Esophagus muscularis mucosa (tissue), 3 donors: Measurements from ENCODE around the gene ST7.

Experiments
- CTCF ChIP-seq, 3 experiments: fragments of 200-600 bp in 2 of 3; fragments of 450-650 bp in 1 of 3; sonication (generic) in 2 of 3; IDR thresholded peaks; one replicate each; pipeline ENCODE4 v1.5.1; 2017 to 2019; ENCODE audit warnings: antibody characterized with exemption in 3 of 3, mild to moderate bottlenecking in 2 of 3, moderate library complexity in 1 of 3
- POLR2A ChIP-seq: fragments of 450-650 bp; IDR thresholded peaks from one replicate; pipeline ENCODE4 v1.6.1; 2017; ENCODE audit warnings: antibody characterized with exemption, moderate library complexity, mild to moderate bottlenecking, low read depth

GRCh38 chr7:117004899-117005298 is 51.6 kb downstream of the ST7 start:
- TF ChIP-seq CTCF (IDR thresholded peaks at IDR 0.05), result no peak
- no peak for TF ChIP-seq POLR2A
